NCI-H1105 treated with DMSO at 0.1 percent for 48 hours (cell line): ENCODE results near the gene MTG1.
A peak's percentile ranks its signal among the peaks of the same experiment; 100 is the strongest.
"Not testable (repeated sequence)": the region's sequence is repeated elsewhere in the genome, so short reads cannot be mapped to it uniquely, and the experiment has no call there.

Source experiments
- DNase-seq: peaks from one replicate; lab custom pipeline; 2025; lab: John Stamatoyannopoulos, UW

Gene MTG1

DNA sequence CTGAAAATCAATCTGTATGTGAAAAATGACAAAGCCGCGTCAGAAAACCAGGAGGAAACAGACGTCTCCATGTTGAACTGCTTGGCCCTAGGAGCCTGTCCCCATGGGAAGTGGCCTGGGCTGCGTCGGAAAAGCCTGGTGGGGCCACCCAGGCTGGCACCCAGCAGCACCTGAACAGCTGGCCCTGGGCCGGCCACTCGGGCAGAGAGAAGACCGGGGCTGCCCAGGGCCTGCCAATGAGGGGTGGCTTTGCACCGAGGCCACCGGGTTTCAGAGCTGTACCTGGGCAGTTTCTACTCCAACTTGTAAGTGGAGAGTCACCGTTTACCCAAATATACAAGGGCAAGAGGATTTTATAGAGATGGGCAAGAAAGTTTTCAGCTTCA lies 35.0 kb upstream of the MTG1 start:
- DNase-seq, result no peak

DNA sequence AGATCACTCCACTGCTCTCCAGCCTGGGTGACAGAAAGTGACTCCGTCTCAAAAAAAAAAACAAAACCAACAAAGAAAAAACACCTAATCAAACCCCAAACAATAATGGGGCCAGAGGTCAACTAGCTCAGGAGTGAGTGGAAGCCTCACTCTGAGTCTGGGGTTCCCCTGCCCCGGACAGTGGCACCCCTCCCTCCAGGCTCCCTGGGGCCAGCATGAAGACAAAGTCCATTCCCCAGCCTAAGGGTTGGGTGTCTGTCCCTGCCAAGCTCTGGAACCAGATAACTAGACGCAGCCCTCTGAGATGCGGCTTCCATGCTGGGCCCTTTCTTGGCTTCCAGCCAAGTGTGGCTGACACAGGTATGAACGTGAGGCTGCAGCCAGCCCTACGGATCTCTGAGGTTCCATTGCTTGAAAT lies 34.4 kb upstream of the MTG1 start:
- peak; percentile 22 for DNase-seq

DNA sequence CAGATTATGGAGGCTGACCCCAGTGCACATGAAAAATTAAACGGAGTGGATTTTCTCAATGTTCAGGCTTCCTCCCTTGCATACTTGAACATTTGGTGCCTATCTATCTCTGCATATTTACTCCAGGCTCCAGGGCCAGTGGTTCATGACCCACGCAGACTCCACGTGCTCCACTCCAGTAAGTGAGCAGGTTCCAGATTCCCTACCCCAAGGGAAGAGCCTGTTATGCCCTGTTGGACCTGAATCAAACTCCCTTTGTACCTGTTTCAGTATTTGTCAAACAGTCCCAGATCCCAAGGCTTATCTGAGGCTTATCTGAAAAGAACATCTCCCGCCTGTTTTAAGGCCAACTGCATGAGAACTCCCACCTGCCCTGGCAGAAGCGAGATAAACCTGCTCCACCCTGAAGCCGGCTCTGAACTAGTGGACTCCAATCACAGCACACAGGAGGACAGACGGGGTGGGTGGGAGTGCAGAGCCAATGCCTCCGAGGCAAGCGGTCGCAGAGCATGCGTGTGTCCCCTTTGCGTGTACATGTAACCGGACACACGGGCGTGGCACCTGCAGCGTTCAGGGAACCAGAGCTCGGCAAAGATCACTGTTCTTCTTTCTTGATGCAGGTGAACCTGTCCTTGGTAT lies 33.9 kb upstream of the MTG1 start:
- no peak for DNase-seq

DNA sequence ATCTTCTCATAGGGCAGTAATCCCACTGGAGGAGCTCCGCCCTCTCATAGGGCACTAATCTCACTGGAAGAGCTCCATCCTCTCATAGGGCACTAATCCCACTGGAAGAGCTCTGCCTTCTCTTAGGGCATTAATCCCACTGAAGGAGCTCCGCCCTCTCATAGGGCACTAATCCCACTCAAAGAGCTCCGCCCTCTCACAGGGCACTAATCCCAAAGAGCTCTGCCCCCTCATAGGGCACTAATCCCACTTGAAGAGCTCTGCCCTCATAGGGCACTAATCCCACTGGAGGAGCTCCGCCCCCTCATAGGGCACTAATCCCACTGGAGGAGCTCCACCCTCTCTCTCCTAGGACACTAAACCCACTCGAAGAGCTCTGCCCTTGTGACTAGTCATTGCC lies 32.7 kb upstream of the MTG1 start:
- no peak for DNase-seq

DNA sequence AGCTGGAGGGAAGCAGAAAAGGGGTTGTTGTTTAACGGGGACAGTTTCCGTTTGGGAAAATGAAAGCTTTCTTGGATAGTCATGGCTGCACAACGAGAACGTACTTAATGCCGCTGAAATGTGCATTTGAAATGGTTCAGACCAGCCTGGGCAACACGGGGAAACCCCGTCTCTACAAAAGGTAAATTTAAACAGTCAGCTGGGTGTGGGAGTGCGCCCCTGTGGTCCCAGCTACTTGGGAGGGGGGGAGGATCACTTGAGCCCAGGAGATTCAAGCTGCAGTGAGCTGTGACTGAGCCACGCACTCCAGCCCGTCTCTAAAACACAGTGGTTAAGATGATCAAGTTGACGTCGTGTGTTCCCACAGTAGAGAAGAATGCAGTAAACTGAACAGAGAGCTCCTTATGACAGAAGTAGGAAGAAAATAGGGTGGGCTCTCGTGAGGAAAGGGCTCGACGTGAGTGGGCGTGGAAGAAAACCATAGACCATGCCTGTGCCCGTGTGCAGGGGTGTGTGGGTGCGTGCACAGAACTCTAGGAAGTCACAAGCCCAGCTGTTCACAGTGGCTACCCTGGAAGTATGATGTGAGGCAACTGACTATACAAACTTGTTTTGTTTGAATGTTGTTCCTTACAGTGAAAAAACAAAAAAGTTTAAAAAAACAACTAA lies 32.0 kb upstream of the MTG1 start:
- no peak for DNase-seq

DNA sequence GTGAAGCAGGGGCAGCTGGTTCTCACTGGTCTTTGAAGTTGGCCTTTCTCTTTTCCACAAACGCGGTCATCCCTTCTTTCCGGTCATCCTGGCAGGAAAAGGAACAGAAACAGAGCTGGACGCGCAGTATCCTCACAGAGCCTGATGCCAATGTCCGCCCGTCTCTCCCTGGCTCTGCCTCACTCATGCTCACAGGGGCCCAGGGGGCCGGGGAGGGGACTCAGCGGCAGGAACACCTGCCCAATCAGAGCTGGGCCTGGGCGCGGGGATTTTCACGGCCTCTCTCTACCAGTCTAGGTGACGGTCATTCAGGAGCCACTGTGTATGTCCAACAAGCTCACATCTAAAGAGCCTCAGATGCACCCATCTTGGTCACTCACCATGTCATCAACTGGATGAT lies 31.1 kb upstream of the MTG1 start:
- no peak for DNase-seq

DNA sequence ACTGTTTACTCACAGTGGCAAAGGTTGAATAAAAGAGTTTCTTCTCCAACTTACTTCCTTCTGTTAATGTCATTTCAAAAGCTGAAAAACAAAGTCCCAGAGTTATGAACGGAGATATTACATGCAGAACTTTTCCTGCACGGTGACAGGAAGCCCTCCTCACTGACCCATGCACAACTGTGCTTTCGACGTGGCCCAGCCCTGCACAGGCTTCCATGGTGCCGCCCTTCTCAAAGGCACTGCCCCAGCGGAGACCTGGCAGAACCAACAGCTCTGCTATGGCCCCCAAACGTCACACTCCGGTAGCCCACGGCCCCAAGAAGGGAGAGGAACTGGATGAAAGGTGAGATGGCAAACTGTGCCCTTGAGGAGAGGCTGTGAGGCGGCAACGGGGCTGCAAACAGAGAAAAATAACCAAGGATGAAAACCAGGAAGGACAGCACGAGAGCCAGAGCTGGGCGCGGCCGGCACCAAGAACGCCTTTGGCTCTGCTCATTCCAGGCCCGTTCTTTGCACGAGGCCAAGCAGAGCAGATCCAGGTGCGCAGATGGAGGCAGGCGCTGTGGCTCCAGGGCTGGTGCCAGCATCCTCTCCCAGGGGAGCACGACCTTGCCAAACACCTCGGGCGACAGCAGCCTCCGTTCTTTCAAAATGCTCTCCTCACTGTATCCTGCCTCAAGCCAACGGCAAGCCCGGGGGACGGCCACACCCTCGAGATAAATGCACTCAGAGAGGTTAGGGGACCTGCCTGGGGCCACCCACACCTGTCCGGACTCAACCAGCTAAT lies 29.1 kb upstream of the MTG1 start:
- peak; percentile 38 for DNase-seq

DNA sequence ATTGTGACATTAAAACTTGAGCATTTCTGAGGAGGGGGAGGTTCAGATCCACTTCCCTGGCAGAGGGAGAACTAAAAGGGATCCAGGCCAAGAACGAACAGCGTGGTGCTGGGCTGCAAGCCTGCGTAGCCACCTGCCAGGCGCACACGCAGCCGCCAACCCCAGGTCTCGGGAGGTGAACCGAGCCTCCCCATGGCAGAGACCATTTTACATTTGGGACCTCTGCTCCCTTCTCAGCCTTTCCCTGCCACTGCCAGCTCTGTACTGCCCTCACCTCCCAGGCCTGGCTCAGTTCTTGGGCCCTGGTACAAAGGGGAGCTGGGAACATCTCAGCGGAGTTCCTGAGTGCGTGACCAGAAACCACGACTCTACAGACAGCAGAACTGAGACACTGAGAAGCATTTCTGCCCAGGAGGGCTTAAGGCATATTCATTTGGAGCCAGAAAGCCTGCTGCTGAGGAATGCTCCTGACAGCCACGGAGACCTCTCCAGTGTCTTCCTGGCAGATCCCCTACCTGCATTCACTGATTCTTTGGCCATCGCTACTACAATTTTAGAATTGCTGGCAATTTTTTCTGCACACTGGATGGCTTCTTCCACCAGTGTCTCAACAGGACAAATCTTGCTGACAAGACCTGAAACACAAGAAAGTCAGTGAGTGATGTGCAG lies 28.4 kb upstream of the MTG1 start:
- DNase-seq, result no peak

DNA sequence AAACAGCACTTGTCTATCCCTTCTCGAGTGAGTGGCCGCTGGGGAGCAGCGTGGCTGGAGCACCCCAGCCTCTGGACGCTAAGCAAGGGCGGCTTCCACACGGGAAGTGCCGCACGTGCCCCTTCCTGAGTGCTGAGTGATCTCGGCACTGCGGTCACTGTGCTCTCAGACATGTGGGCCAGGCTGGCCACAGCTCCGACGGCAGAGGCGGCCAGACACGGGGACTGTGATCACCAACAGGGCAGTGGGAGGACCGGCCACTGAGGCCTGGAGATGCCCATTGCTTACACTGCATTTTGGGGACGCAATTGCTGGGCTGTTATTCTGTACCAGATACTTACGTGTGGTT lies 27.9 kb upstream of the MTG1 start:
- no peak for DNase-seq

DNA sequence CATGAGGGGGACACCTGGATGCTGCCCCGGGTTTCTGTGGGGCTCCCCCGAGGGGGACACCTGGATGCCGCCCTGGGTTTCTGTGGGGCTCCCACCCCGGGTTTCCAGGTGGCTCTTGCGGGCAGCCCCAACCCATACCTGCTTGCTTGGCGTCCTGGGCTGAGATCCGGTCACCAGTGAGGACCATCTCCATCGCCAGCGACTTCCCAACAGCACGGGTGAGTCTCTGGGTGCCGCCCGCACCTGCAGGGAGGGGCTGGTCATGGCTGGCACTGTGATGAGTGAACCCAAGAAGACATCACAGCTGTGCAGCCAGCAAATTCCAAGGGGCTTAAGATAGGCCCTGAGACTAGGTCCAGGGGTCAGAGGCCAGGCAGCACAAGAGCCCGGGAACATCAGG lies 27.2 kb upstream of the MTG1 start:
- DNase-seq, result no peak

DNA sequence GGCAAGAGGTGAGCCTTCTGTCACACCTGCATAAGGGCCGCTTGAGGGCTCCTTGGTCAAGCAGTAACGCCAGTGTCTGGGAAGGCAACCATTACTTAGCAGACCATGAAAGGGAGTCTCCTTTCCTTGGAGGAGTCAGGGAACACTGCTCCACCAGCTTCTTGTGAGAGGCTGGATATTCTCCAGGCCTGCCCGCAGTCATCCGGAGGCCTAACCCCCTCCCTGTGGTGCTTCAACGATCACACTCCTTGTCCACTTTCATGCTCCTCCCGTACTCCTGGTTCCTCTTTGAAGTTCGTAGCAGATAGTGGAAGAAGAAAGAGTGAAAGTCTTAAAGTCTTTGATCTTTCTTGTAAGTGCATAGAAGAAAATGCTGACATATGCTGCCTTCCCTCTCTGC lies 26.5 kb upstream of the MTG1 start:
- not testable (repeated sequence) for DNase-seq

DNA sequence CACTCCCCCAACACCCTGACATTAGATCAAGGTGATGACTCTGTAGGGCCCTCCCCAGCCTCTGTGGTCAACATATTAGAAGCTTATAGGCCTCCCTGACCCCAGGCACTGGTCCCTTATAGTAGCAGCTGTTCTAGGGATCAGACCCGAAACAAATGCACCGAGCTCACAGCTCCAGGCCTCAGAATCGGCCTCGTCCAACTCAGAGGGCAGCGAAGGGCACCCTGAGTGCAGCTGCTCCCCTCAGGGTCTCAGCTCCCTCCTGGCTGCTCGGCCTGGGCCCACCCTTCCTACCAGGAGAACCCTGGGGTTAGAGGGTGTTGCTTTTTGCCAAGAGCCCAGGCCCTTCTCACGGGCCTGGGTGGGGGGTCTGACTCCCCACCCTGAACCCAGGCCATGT lies 25.8 kb upstream of the MTG1 start:
- DNase-seq, result no peak

DNA sequence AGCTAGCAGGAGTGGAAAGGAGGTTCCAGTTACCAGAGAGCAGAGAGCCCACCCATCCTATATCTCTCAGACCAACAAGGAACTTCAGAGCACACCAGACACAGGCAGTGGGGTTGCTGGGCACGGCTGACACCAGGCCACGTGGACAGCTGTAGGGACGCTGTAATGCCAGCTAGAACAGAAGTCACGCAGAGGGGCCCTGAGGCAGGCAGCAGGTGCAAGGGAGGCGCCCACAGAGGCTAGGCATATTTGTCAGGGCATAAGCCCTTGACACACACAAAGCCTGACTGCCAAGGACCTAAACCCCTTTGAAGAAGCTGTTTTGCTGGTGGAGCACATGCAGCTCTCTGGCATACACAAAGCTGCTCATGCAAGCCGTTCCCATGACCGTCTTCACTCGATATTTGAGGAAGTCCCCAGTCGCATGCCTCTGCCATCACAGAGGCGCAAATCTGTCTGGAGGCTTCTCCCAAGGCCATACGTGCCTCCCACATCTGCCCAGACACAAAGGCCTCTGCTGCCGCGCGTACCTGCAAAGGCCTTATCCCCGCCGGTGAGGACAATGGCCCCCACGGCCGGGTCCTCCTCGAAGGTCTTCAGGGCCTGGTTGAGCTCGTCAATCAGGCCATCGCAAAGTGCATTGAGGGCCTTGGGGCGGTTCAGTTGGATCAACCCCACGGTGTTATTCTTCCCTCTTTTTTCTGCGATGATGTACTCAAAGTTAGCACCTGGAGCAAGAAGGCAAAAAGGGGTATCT lies 23.7 kb upstream of the MTG1 start:
- no peak for DNase-seq

DNA sequence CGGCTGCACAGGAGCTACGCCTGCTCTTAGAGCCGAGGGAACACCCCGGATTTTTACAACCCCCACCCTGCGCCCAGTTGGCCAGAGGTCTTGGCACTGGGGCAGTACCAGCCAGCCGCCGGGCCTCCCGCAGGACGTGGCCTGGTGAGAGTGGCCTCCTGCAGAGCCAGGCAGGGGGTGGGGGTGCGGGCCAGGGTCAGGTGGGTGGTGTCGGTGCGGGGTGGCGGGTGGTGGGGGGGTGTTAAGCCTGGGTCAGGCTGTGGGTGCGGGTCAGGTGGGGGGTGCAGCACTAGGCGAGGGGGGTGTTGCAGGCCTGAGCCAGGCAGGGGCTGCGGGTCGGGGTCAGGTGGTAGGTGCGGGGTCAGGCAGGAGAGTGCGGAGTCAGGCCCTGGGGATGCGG lies 21.4 kb upstream of the MTG1 start:
- no peak for DNase-seq

DNA sequence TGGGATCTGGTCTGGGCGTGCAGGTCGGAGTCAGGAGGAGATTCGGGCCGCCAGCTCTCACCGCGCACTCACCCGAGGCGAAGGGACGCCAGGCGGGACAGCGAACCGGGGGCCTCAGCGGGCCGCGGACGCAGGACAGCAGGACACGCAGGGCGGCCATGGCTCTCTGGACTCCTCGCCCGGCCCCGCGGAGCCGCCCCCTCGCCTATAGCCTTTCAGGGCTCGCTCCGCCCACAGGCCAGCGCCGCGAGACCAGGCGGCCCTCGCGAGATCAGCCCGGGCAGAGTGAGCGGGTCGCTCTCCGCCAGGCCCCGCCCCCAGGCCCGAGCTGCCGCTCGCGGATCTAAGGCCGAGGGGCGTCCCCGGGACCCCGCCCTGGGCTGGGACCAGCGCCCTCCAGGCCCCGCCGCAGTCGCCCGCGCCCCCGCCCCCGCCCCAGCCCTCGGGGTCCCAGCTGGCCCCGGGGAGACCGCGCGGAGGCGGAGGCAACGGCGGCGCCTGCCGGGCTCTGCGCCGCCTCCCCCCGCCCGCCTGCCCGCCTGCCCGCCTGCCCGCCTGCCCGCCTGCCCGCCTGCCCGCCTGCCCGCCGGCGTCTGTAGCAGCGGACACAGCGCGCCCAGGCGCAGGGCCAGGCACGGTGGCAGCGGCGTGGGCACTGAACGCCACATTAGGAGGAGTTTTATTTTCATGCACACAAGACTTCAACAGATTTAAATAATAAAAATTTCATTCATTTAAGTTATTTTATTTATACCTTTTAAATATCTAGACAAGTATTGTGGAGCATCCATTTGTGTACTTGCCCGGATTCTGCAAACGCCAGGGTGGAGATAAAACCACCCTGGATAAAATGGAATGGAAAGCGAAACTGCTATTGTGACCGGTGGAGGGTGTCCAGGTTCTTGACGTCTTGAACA lies 20.5 kb upstream of the MTG1 start, which contains the start of gene ECHS1:
TSS of gene ECHS1 (minus strand) at position 181 of the 917 bp plus-strand sequence. CDS start at position 160, 21 bp downstream.
- peak; percentile 69 for DNase-seq

DNA sequence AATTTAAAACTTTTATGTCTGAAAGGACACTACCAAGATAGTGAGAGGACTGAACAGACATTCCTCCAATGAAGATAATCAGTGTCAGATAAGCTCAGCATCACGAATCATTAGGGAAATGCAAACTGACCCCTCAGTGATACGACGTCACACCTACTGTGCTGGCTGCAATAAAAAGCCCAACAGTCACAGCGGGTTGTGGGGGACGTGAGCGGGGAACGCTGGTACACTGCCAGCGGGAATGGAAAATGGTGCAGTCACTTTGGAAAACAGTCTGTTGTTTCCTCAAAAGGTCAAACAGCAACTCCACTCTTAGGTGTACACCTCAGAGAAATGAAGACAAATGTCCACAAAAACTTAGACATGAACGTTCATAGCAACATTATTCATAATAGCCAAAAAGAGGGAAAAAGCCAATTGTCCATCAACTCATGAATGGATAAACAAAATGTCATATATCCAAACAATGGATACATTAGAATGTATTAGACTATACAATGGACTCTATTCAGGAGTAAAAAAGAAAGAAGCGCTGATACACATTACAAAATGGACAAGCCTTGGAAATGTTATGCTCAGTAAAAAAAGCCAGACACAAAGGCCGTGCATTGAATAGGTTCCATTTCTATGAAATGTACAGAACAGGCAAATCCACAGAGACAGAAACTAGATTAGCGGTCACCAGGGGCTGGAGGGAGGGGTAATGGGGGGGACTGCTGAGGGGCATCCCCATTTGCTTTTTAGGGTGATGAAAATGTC lies 18.4 kb upstream of the MTG1 start:
- DNase-seq, result no peak

DNA sequence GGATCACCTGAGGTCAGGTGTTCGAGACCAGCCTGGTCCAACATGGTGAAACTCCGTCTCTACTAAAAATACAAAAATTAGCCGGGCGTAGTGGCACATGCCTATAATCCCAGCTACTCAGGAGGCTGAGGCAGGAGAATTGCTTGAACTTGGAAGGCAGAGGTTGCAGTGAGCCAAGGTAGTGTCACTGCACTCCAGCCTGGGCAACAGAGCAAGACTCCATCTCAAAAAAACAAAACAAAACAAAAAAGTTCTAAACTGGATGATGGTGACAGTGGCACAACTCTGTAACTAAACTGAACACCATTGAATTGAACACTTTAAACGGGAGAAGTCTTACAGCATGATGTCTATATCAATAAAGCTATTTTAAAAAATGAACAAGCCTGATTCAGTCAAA lies 17.8 kb upstream of the MTG1 start:
- not testable (repeated sequence) for DNase-seq

DNA sequence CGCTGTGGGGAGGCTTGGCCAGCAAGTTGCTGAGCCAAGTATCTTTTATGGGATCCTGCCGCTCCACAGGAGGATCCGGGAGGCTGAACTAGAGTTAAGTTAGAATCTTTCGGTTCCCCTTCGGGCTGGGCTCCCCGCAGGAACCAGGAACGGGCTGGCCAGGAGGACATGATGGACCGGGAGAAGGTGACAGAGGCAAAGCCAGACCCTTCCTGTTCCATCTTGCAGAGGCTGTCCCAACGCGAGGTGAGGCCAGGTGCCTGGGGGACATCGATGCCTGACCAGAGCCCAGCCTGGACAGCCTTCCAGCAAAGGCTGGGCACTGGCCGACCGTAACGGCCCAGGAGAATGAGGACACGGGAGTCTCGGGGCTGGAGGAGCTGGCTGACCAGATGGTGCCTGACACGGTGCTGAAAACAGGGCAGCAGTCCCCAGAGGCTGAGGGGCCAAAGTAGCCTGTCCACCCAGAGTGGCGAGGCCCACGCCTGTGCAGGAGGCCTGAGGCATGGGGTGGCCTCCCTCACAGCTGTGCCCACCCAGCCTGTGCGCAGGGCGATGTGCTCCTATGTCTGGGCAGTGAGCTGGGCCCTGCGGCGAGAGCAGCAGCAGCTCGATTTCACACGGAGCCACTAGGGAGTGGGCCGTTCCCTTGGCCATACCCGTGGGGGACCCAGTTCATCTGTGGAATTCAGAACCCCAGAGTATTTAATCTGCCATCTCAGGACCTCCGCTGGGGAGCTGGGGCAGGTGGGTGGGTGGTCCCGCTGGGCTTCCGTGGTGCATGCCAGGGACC lies 16.7 kb upstream of the MTG1 start:
- no peak for DNase-seq

DNA sequence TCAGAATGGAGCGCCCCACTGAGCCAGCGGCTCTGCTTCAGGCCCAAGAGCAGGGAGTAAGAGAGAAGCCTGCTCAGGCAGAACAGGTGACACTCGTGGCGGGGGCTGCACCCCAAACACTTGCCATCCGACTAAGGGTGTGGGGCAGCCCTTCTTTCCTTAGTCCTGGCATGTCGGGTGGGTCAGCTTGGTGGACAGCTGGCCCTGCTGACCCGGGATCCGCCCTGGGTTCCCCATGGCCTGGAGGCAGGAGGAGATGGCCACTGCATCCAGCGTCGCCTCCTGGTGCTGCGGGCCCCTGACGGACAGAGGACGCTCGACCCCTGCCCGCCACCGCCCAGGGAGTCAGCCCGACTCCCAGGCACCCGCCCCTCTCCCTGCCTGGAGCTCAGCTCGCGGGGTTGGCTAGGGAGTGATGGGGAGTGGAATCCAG lies 16.1 kb upstream of the MTG1 start:
- no peak for DNase-seq
